B cell (primary cell): Measurements from ENCODE around the gene C2orf42. TPM values are rescaled to one million over a fixed set of nuclear protein-coding genes. Genes with fewer than 3 reads are reported as not detected.
A peak's percentile ranks its signal among the peaks of the same experiment; 100 is the strongest.

Experiments used
- ATAC-seq: fragments of 200-7000 bp; cut with Tn5 transposase; one replicate; pipeline ENCODE4 v1.10.0; 2021; ENCODE audit warnings: low read depth, mild to moderate bottlenecking, moderate number of reproducible peaks, moderate library complexity
- CTCF ChIA-PET: fragments of 350-600 bp; sonication (Branson Sonifier 250); formaldehyde crosslinking; loops from one replicate; lab custom pipeline; 2021; ENCODE audit warnings: antibody characterized with exemption, inconsistent platforms; lab: Charles Lee
- POLR2A ChIA-PET: fragments of 350-600 bp; sonication (Branson Sonifier 250); formaldehyde crosslinking; loops from one replicate; lab custom pipeline; 2021; ENCODE audit warnings: antibody characterized with exemption; lab: Charles Lee
- DNase-seq: peaks from one replicate; pipeline ENCODE4 v3.0.0; 2013
- H2AFZ ChIP-seq: 2 replicates; pipeline ENCODE4 v1.6.1; 2012; ENCODE audit warnings: mild to moderate bottlenecking, low read depth, low read length; ENCODE audit not compliant: insufficient read depth, poor library complexity, severe bottlenecking
- H3K27ac ChIP-seq, 2 donors: 1 replicate in 1 of 2; 2 replicates in 1 of 2; pipeline ENCODE4 v1.5.1; 2012 to 2013; ENCODE audit warnings: low read length in 2 of 2, mild to moderate bottlenecking in 2 of 2, moderate library complexity in 1 of 2
- H3K27me3 ChIP-seq, 4 experiments: fragments of 200-600 bp in 1 of 4; sonication (generic) in 1 of 4; replicated peaks in 1 of 4; 1 replicate in 2 of 4; 2 replicates in 2 of 4; pipeline versions ENCODE4 v1.6.1 to v1.7.0; 2013 to 2016; ENCODE audit warnings: low read length in 3 of 4, mild to moderate bottlenecking in 2 of 4, mixed read lengths in 1 of 4, moderate library complexity in 1 of 4; ENCODE audit not compliant: insufficient read depth in 4 of 4, control insufficient read depth in 3 of 4; ENCODE audit errors: control extremely low read depth in 1 of 4
- H3K36me3 ChIP-seq, 2 experiments: replicated peaks in 1 of 2; 1 replicate in 1 of 2; 2 replicates in 1 of 2; pipeline versions ENCODE4 v1.6.1 to v1.7.1; 2013; ENCODE audit warnings: low read length in 1 of 2; ENCODE audit not compliant: insufficient read depth in 2 of 2, control insufficient read depth in 1 of 2; ENCODE audit errors: control extremely low read depth in 1 of 2, extremely low read depth in 1 of 2
- H3K4me1 ChIP-seq, 2 donors: fragments of 200-600 bp in 1 of 2; sonication (generic) in 1 of 2; 1 replicate in 1 of 2; 2 replicates in 1 of 2; pipeline versions ENCODE4 v1.5.1 to v1.6.1; 2013 to 2017; ENCODE audit warnings: low read length in 2 of 2; ENCODE audit not compliant: control insufficient read depth in 2 of 2, insufficient read depth in 2 of 2
- H3K4me2 ChIP-seq: replicated peaks from 2 replicates; pipeline ENCODE3; 2012; ENCODE audit warnings: mild to moderate bottlenecking, low read depth, low read length; ENCODE audit not compliant: poor library complexity, severe bottlenecking
- H3K4me3 ChIP-seq, 5 experiments: fragments of 200-600 bp in 1 of 5; sonication (generic) in 1 of 5; 1 replicate in 3 of 5; 2 replicates in 2 of 5; pipeline versions ENCODE4 v1.5.1 to v1.7.0; 2011 to 2016; ENCODE audit warnings: low read length in 4 of 5, mild to moderate bottlenecking in 4 of 5, low read depth in 2 of 5, control low read depth in 1 of 5, moderate library complexity in 1 of 5; ENCODE audit not compliant: insufficient read depth in 1 of 5; ENCODE audit errors: control extremely low read depth in 1 of 5, extremely low read depth in 1 of 5
- H3K79me2 ChIP-seq: fragments of 200-600 bp; sonication (generic); one replicate; pipeline ENCODE4 v1.6.0; 2016; ENCODE audit warnings: low read length; ENCODE audit not compliant: control insufficient read depth, insufficient read depth
- H3K9ac ChIP-seq: fragments of 200-600 bp; sonication (generic); 2 replicates; pipeline ENCODE4 v1.6.1; 2017; ENCODE audit warnings: mild to moderate bottlenecking, low read length, moderate library complexity
- H3K9me3 ChIP-seq, 3 donors: one replicate each; pipeline versions ENCODE4 v1.6.1 to v1.7.1; 2013; ENCODE audit warnings: low read length in 2 of 3; ENCODE audit not compliant: control insufficient read depth in 2 of 3, insufficient read depth in 1 of 3; ENCODE audit errors: control extremely low read depth in 1 of 3
- H4K20me1 ChIP-seq: 2 replicates; pipeline ENCODE4 v1.6.0; 2012; ENCODE audit warnings: mild to moderate bottlenecking, low read length; ENCODE audit not compliant: insufficient read depth, control insufficient read depth, poor library complexity, severe bottlenecking
- H3K27ac Mint-ChIP-seq: one replicate; pipeline ENCODE4 v1.8.0; 2021; ENCODE audit warnings: mixed read lengths
- H3K27me3 Mint-ChIP-seq: one replicate; pipeline ENCODE4 v1.8.0; 2021; ENCODE audit warnings: mixed read lengths
- H3K4me1 Mint-ChIP-seq: one replicate; pipeline ENCODE4 v1.8.0; 2021; ENCODE audit warnings: mixed read lengths
- H3K4me3 Mint-ChIP-seq: one replicate; pipeline ENCODE4 v1.8.0; 2021; ENCODE audit warnings: mixed read lengths
- H3K9me3 Mint-ChIP-seq: one replicate; pipeline ENCODE4 v1.8.0; 2022; ENCODE audit warnings: mixed read lengths; ENCODE audit not compliant: insufficient read depth
- CTCF ChIP-seq: fragments of 200-600 bp; IDR thresholded peaks from one replicate; pipeline ENCODE4 v1.8.0; 2022; ENCODE audit warnings: antibody characterized with exemption, mild to moderate bottlenecking
- WGBS: methylation state at CpG from one replicate; pipeline ENCODE4 v1.1.5; 2013; ENCODE audit warnings: missing lambda C conversion rate; ENCODE audit not compliant: insufficient coverage; 5-methylcytosine and 5-hydroxymethylcytosine counted together
- intact Hi-C: fragments of 100-400 bp; cut with micrococcal nuclease; formaldehyde crosslinking; loops from one replicate; pipeline ENCODE4 v1.10.0; 2022
- polyA plus RNA-seq: library from polyadenylated mRNA; depleted of rRNA; stranded (reverse); fragments of >200 nt; gene quantifications from 2 replicates; pipeline ENCODE4 v1.2.3, GENCODE V29; 2012
- total RNA-seq, 2 donors: library from RNA; stranded (reverse); fragments of 120-200 nt in 1 of 2; gene quantifications; 1 replicate in 1 of 2; 2 replicates in 1 of 2; pipeline versions ENCODE4 v1.2.3 to v1.2.4, GENCODE V29; 2013 to 2022

The C2orf42 gene
- total and polyA plus RNA-seq, 2 donors (not counting 1 experiment from before 2014, with no cell fraction given) = 13.0 to 42.9 TPM

- intact Hi-C loops = loop anchor here (1.0 to 2.0 kb wide), 4 partner anchors 49 to 158 kb away; partner anchors contain the start of gene TIA1
- peak overlapping the region; percentile 46 to 91 (median 62) for H3K4me3 ChIP-seq
- DNase-seq (peak; percentile 79), ATAC-seq (no peak)
- H3K9me3 ChIP-seq = no peaks in the 10 kb centered on the region
- peak overlapping the region; percentile 53 for H2AFZ ChIP-seq
- H3K27ac ChIP-seq = peak overlapping the region; percentile 97 to 98
- H3K79me2 ChIP-seq = peaks cover 11% of the 10 kb centered on the region
- H4K20me1 ChIP-seq = no peaks in the 10 kb centered on the region
- H3K4me2 ChIP-seq = peak overlapping the region; percentile 82
- 90% methylated on average over 7 of the region's 18 CpGs for WGBS
- Mint-ChIP-seq H3K4me1 (peaks cover 48% of the 10 kb centered on the region), H3K9me3 (no peaks in the 10 kb centered on the region), H3K27me3 (no peaks in the 10 kb centered on the region), H3K4me3 (peak overlapping the region; percentile 91), H3K27ac (peak overlapping the region; percentile 98)
- no peaks in the 10 kb centered on the region for H3K36me3 ChIP-seq
- H3K27me3 ChIP-seq = no peaks in the 10 kb centered on the region
- peak overlapping the region; percentile 92 for H3K9ac ChIP-seq
- CTCF ChIA-PET = interaction anchor here (0.6 to 8.7 kb wide), 25 partner anchors 10 to 1276 kb away, joined by 3 to 105 read pairs (median 4); partner anchors contain the start of genes C2orf42, FAM136A, MXD1 and PCBP1
- TF ChIP-seq CTCF = no peak
- peaks cover 24 to 32% of the 10 kb centered on the region in 2 donors for H3K4me1 ChIP-seq
- POLR2A ChIA-PET = interaction anchor here (0.6 to 5.5 kb wide), 16 partner anchors 10 to 231 kb away, joined by 3 to 115 read pairs (median 10); partner anchors contain the start of genes C2orf42, FAM136A, MXD1 and PCBP1
Measured at GRCh38 chr2:70143314-70144150, 47.3 kb downstream of the C2orf42 start.
